ENCODE data around the gene CARD11. TPM values are rescaled to one million over a fixed set of nuclear protein-coding genes. Genes with fewer than 3 reads are reported as not detected.

The CARD11 gene
- total RNA-seq, 1 donor: under 0.01 TPM

GRCh38 chr7:2953099-2953498 is 90.6 kb downstream of the CARD11 start:
- no peak for TF ChIP-seq CTCF (IDR thresholded peaks at IDR 0.05; ENCODE audit: insufficient read depth, low read length)
- H3K4me3 ChIP-seq (ENCODE audit: low read depth, low read length): no peak overlapping the region
- peak; percentile 3 for DNase-seq (ENCODE audit: low read depth)

GRCh38 chr7:2952316-2952715 is 91.4 kb downstream of the CARD11 start:
- DNase-seq (ENCODE audit: low read depth): no peak
- TF ChIP-seq CTCF (IDR thresholded peaks at IDR 0.05; ENCODE audit: insufficient read depth, low read length): no peak
- no peak overlapping the region for H3K4me3 ChIP-seq (ENCODE audit: low read depth, low read length)

GRCh38 chr7:2950578-2950977 is 93.1 kb downstream of the CARD11 start:
- no peak for TF ChIP-seq CTCF (IDR thresholded peaks at IDR 0.05; ENCODE audit: insufficient read depth, low read length)
- H3K4me3 ChIP-seq (ENCODE audit: low read depth, low read length): no peak overlapping the region
- DNase-seq (ENCODE audit: low read depth): no peak

DNA sequence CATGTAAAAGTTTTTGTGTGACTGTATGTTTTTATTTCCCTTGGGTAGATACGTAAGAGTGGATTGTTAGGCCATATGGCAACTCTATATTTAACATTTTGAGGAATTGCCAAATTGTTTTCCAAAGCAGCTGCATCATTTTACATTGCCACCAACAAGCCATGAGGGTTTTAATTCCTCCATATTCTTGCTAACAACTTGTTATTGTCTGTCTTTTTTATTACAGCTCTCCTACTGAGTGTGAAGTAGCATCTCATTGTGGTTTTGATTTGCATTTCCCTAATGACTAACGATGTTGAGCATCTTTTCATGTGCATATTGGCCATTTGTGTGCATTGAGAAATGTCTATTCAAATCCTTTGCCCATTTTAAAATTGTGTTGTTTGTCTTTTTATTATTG is 94.9 kb downstream of the CARD11 start:
- H3K4me3 ChIP-seq (ENCODE audit: low read depth, low read length): no peak overlapping the region
- no peak for DNase-seq (ENCODE audit: low read depth)
- no peak for TF ChIP-seq CTCF (IDR thresholded peaks at IDR 0.05; ENCODE audit: insufficient read depth, low read length)

DNA sequence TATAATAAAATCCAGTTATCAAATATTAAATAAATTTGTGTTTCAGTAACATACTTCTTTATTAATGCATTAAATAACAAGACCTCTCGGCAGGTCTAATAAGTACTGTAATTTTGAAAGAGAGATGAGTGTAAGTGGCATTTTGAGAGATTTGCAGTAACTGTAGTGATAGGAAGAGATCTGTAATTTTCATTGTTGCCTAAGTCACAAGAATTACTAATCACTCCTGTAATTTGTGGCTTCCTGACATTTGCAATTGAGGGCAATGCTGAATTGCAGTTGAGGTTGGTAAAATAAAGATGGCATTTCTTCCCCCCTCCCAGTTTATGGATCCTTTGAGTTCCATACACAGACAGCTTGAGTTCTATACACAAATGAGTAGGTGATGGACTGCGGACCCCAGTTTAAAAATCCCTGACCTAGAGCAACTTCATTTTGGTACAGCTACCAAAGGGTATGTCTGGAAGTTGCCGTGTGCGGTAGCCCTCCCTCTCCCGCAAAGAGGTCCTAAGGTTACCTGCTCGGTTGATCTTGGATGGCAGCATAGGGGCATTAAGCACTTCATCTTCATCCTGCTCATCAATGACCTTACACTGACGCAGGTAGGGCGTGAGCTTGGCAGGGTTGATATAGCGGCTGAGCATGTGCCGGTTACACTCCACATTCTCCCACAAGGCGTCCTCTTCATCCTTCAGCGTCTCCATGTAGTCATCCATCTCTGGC is 96.4 kb downstream of the CARD11 start:
- H3K4me3 ChIP-seq (ENCODE audit: low read depth, low read length): no peak overlapping the region
- no peak for TF ChIP-seq CTCF (IDR thresholded peaks at IDR 0.05; ENCODE audit: insufficient read depth, low read length)
- no peak for DNase-seq (ENCODE audit: low read depth)

- DNase-seq (ENCODE audit: low read depth): no peak
- H3K4me3 ChIP-seq (ENCODE audit: low read depth, low read length): no peak overlapping the region
- no peak for TF ChIP-seq CTCF (IDR thresholded peaks at IDR 0.05; ENCODE audit: insufficient read depth, low read length)
Observed at GRCh38 chr7:2945171-2945570, 98.5 kb downstream of the CARD11 start.

DNA sequence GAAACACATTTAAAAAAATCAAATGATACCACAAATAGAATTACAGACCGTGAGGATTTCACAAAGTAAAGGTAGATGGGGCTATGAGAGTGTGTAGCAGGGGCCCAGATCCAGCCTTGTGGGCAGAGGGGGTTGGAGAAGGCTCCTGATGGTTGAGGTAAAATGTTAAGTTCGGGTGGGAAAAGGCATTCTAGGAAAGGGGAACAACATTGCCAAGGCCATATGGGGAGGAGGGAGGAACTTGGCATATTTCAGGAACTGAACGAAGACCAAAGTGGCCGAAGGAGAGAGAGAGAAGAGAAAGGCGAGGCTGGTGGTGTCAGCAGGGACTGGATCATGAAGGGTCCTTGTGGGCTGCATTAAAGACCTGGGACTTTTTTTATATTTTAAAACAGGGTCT is 98.9 kb downstream of the CARD11 start:
- no peak overlapping the region for H3K4me3 ChIP-seq (ENCODE audit: low read depth, low read length)
- no peak for DNase-seq (ENCODE audit: low read depth)
- no peak for TF ChIP-seq CTCF (IDR thresholded peaks at IDR 0.05; ENCODE audit: insufficient read depth, low read length)
